Measurements from ENCODE around the gene TOMM6.
A peak's percentile ranks its signal among the peaks of the same experiment; 100 is the strongest.
"Not testable (repeated sequence)": the region's sequence is repeated elsewhere in the genome, so short reads cannot be mapped to it uniquely, and the experiment has no call there.

TOMM6 gene

DNA sequence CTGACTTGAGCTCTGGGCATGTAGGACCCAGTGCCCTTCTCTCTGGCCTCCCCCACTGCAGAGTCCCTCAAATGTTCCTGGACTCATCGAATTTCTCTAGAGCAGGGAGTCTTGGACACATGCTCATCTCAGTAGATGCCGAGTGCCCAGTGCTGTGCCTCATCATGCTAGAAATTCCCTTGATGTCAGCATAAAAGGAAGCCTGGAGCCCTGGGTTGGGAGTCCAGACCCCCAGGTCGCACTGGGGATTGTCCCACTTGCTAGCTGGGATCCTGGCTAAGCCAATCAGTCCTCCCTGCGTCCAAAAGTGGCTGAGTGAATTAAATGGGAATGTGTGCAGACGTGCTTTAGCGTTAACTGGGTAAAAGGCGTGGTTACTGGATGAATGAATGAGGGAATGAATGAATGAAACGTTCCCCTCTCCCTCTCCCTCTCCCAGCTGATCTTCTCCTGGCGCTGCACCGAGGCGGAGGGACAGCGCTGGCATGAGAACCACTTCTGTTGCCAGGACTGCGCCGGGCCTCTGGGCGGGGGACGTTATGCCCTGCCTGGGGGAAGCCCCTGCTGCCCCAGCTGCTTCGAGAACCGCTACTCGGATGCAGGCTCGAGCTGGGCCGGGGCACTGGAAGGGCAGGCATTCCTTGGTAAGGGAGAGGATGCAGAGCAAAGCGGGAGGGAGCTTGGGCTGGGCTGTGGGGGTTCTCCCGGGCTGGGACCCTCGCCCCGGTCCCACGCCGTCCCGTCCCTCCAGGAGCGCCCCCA lies 1.6 kb upstream of the TOMM6 start:
- DNase-seq: no peak

DNA sequence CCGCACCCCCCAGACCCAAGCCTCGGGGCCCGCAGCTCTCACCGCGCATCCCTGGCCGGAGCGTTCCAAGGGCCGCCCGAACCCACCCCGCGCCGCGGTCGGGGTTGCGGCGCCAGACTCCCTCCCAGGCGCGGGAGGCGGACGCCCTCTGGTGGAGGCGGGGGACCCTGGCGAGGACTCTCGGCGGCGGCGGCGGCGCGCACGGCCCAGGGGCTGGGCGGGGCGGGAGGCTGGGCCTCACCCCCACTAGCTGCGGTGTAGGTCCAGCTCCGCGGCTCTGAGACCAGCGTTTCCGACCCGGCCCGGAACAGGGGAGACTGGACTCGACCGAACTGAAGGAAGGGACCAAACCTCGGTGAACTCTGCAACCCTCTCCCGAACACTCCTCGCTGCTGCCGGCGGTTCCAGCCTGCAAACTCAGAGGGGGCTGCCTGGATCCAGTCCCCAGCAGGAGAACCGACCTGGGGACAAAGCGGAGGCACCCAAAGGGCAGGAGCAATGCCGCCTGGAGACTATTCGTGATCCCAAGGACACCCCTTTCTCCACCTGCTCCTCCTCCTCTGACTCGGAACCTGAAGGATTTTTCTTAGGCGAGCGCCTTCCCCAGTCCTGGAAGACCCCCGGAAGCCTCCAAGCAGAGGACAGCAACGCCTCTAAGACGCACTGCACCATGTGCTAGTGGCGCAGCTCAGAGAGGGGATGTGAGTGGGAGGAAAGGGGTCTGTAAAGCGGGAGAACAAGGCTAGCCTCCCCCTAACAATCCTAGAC lies 859 bp upstream of the TOMM6 start:
- peak; percentile 83 to 87 for DNase-seq

DNA sequence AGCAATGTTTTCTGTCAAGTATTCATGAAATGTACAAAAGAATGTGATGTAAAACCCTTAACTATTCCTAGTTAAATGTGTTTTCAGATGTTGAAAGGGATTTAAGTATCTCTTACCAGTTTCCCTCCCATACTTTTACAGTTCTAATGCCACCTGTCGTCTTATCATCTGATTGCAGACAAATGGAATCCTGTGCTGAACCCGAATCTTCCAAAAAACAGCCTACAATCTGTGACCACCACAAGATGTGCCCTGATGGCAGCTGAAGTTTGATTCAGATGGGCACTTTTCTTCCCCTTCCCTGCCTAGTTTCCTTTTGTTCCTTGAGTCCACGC lies 1.9 kb downstream of the TOMM6 start:
- no peak for DNase-seq

DNA sequence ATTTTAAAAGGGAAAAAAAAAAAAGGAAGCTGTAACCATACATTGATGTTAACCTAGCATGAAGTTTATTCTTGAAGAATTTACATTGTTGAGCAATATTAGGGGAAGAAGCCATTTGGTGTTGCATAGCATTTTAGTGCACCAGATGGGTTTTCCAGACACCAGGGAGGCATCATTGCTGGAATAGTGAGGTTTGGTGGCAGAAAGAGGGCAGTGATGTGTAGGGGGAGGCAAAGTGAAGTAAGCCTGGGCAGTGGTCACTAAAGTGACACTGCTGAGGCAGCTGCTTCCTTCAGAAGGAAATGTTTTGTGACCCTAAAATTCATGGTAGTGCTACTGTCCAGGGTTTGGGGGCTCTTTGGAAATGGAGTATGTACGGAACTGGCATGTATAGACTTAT lies 2.6 kb downstream of the TOMM6 start:
- no peak for DNase-seq

DNA sequence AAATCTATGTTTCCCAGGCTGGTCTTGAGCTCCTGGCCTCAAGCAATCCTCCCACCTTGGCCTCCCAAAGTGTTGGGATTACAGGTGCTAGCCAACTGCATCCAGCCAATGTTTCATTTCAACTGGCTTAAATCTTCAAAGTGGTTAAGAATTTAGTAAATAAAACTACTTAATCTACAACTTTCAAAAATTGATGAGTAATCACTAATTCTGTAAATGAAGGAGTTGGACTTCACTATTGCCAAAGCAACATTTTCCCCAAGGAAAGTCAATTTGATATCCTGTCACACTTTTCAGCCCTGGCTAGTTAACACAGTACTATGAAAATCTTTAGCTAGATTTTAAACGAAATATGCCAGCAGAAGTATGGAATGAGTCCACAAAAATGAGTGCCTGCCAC lies 3.8 kb downstream of the TOMM6 start:
- no peak for DNase-seq

DNA sequence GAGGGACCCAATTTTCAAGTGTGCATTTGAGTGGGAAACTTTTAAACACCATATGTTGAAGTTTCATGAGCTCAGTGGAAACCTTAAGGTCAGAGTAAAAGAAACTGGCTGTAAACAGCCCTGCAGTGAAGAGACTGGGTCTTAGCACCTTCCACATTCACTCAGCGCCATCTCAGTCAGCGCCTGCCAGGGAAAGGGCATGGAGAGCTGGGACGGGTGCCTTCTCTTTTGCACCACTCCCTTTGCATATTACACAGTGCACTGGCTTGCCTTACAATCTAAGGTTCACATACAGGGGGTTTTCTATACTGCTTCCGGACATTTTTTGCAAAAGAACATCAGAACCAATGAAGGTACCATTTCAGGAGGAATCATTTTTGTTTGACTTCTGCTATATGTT lies 4.5 kb downstream of the TOMM6 start:
- DNase-seq: no peak

DNA sequence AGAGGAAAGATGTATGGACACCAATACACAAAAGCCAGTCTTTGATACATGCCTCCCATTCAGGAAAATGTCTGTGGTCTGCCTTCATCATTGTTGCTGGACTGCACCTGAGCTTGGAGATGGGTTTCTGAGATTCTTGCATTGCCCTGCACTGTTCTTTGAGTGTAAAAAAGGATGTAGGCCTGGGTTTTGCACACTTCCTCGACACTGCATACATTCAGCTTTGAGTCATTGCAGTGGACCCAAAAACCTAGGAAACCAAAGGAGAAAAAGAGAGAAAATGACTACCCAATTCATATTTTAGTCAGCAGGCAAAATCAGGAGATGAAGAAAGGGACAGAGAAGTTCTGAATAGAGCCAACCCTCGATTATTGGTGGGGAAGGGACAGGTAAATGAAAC lies 9.0 kb downstream of the TOMM6 start:
- DNase-seq: no peak

DNA sequence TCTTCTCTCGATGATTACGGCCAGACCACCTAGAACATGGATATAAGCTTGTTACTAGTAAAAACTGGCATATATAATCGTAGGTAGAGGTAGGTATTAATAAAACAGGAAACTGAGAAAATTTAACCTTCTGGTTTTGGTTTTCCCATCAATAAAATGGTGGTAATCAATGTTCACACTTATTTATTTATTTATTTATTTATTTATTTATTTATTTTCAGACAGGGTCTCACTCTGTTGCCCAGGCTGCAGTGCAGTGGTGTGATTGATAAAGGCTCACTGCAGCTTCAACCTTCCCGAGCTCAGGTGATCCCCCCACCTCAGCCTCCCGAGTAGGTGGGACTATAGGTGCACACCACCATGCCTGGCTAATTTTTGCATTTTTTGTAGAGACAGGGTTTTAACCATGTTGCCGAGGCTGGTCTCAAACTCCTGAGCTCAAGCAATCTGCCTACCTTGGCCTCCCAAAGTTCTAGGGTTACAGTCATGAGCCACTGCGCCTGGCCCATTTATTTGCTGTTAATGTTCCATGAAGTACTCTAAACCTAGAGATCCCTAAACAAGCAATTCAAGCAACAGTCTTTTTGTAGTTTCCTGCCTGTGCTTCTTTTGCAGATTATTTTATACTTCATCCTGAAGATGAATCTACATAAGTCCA lies 11.5 kb downstream of the TOMM6 start:
- no peak for DNase-seq

DNA sequence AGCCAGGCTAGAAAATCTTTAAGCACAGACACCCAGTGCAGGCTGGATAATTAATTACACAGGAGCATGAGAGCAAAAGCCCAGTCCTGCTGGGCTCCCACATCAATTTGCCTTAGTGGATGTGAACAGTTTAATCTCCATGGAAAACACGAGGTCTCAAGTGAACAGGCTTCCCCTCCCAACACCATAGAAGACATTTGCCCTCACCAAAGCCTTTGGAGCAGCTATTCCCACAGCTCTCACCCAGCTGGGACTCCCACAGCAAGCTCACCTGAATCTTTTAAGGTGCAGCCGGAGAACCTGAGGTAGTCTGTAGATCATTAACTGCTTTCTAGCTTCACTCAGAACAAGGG lies 12.0 kb downstream of the TOMM6 start:
- DNase-seq: no peak

DNA sequence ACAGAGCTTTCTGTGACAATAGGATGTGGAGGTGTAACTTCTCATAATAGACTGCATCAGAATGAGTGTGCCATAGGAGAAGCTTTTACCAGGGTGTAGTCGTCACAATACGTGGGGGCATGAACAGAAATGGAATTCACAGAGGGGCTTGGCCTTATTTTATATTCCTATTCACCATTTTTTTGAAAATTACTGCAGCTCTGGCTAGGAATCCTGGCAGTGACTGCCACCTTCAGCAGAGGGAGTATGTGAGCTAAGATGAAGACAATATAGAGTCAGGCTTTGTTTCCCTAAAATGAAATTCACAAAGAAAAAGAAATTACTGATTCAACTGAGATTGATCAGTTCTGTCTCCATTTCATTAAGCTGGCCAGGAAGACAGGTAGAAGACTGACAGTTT lies 13.9 kb downstream of the TOMM6 start:
- DNase-seq: no peak

DNA sequence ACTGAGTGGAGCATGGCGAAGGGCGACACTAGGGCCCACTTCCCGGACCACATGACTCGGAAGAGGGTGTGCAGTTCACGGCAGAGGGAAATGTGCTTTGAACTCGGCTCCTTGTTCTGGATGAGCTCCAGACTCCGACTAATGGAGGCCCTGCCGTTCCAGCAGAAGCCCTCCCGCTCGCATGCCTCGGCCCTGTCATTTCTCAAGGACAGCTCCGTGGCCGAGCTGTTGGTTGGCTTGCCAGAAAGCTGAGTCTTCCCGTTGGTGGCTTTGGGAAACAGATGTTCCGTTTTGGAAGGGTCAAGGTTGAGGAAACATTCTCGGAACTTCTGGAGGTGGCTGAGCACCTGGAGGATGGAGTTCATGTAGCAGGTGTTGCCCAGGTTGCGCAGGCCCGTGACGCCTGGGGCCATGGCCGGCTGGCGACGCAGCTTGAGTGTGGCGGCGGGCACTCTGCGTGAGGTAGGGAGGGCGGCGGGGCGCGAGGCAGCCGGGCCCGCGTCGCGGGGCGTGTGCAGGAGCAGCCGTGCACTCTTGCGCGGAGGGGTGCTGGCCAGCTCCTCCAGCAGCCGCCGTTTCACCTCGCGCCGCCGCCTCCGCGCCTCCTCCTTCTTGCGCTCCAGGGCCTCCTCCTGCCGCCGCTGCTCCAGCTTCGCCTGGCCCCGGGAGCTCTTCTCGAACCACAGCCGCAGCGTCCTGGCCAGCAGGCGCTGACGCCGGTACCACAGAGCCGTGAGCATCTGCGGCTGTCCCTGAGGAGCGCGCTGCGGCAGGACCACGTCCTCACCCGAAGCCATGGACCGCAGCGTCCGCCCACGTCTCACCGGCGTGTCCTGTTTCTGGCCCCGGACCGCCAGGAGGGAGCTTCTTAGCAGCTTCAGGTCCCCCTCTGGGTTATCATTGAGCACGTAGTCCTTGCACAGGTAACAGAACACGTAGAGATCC lies 18.6 kb downstream of the TOMM6 start:
- DNase-seq: no peak

DNA sequence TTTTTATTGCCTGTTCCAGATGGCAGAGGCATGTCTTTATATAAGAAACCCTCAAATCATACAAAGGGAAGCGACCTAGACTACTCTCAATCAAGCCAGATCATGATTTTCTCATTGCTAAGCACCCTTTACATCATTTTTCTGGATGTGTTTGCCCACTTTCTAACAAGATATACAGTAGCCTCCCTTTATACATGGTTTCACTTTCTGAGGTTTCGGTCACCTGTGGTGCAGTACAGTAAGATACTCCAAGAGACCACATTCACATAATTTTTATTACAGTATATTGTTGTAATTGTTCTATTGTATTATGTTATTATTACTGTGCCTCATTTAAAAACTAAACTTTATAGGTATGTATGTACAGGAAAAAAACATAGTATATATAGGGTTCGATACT lies 23.6 kb downstream of the TOMM6 start:
- DNase-seq: no peak

DNA sequence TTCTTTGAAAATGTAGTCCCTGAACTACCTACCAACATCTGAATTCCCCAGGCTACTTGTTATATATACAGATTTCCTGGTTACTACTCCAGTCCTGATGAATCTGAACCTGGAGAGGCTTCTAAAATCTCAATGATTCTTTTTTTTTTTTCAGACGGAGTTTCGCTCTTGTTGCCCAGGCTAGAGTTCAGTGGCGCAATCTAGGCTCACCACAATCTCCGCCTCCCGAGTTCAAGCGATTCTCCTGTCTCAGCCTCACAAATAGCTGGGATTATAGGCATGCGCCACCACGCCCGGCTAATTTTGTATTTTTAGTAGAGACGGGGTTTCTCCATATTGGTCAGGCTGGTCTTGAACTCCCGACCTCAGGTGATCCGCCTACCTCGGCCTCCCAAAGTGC lies 24.5 kb downstream of the TOMM6 start:
- DNase-seq: not testable (repeated sequence)

DNA sequence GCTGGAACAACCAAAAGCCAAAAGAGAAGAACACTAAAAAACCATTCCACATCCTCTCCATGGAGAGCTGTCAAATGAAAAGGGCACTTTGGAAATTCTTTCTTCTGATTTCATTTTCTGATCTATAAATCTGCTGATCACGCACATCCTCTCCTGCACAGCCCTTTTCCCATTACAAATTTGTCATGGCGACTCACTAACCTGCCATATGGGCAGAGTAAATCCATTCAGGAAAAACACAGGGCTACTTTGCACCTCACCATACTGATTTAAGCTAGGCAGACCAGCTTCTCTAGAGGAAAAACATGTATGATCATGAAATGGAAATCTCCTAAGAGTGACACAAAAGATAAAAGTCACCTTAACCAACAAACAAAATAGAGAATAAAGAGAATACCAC lies 26.0 kb downstream of the TOMM6 start:
- DNase-seq: no peak

DNA sequence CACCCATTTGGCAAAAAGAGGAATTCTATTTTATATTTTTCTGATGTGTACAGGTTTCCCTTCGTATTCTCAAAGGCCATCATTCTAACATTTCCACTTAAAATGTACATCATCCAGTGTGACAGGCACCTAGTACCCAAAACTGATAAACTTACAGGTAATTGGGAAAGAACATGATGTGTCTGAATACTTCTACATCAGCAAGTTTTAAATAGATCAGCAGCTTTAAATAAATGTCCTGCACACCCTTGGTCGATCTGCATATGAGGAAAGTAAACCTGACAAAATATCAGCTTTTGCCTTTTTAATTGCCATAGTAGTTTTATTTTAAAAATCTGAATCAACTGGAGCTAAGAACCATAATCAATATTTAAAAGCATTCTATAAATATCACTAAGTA lies 26.5 kb downstream of the TOMM6 start:
- DNase-seq: no peak

DNA sequence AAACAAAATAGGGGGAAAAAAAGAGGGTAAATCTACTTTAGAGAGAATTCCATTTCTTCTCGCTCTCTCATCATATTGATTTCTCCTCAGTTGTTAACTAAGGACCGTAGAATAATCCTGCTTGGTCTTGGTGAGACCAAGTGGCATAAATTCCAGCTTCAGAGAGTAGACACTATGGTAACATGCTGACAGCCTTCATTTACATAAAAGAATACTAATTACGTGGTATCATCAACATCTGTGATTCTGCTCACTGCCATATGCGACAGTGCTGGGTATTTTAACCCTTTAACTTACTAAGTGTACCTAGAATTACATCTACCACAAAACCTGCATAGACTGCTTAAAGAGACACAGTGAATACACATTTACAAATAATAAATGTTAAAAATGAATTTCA lies 27.1 kb downstream of the TOMM6 start:
- DNase-seq: no peak

DNA sequence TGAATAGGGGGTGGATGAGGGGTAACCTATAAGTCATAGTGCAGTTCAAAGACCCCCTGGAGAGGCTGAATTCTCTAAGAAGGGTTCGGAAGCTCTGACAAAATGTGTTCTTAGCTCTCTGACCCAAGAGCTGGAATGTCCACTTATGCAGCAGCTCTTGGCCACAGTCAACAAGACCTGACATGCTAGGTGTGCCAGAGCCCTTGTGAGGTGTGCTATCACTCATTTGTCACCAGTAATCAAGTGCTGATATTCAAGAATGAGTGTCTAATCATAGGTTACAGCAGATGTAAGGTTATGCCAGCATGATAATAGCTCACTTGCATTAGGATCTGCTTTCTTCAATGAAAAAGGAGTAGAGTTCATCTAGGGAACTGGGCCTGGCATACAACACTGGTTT lies 28.1 kb downstream of the TOMM6 start:
- no peak for DNase-seq

DNA sequence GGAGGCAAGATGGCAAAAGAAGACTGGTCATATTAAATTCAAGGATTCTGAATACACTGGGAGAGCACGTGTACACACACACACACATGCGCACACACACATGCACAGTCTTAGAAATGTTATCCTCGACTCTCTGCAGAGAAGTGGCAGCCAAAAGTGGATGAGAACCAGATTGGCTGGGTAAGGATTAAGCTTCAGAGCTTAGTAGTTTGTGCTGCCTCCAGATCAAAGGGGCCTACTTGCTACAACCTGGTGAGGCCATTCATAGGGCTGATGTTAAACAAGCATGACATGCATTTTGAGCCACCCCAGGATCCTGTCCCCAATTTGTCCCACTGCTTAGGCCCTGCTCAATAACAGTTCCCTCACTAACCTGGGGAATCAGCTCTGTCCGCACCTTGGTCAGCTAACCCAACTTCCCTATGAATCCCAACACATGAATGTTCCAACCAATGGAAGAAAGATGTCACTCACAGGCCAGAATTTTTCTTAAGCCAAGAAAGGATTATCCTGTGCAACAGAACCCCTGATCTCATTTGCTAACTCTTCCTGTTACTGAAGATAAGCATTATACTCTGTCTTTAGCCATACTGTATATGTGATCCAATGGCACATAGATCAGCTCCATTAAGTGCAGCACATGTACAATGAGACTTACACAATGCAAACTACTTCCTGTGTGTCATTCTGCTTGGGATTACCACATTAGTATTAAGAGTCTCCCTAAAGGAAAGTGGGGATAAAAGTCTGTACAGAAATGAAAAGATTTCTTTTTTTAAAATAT lies 31.0 kb downstream of the TOMM6 start:
- no peak for DNase-seq

DNA sequence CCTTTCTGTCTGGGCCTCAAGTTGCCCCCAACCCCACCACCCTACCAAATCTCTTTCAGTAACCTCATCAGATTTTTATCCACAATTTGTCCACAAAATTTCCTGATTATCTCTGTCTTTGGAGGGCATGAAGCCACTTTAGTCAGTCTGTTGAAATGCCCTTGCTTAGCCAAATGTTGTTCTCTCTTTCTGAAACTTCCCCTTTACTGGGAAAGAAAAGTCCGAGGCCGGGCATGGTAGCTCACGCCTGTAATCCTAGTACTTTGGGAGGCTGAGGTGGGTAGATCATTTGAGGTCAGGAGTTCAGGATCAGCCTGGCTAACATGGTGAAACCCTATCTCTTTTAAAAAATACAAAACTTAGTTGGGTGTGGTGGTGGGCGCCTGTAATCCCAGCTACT lies 33.8 kb downstream of the TOMM6 start:
- no peak for DNase-seq

DNA sequence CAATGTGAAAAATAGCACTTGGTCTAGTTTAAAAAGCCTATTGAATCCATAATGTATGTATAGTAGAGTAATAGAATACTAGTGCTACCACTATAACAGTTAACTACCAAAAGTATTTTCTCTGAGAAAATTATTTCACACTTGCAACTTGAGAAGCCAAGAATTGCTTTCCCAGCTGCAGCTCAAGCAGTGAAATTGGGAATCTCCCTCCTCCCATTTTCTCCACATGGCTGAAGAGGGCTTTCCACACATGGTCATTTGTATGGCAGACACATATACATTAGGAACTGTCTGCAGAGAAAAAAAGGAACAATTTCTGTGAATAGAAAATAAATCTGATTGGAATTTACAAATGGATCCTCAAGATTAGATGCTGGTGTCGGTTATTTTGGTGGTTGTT lies 34.5 kb downstream of the TOMM6 start:
- DNase-seq: no peak

DNA sequence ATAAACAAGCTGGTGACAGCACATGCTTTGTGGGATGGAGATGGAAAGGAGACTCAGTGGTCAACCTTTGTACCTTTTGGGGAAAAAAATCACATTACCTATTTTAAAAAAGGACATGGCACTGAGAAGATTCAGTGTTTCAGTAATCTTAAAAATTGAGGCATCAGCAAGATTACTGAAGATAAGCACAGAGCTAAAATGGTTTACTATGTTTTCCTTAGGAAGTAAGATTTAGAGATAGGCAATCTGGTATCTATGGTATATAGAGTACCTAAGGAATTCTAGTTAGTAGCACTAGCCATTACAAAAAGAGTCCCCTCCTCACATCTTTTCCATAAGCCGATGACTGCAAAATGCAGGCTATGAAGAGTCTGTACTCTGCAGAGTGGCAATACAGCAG lies 35.7 kb downstream of the TOMM6 start:
- DNase-seq: no peak
